ENCODE results near the gene PCSK4. TPM values are rescaled to one million over a fixed set of nuclear protein-coding genes. Genes with fewer than 3 reads are reported as not detected.

The PCSK4 gene
- total and polyA plus RNA-seq, 2 of the 13 experiments (the other 11 are each of a cell fraction or from before 2014, with no cell fraction given), result 2.0 to 2.7 TPM

GRCh38 chr19:1438035-1438932, 51.9 kb downstream of the PCSK4 start, which contains the start of gene RPS15 (continued):
- TF ChIP-seq MZF1 (CRISPR knock-in tag; IDR thresholded peaks at IDR 0.05; ENCODE audit: borderline replicate concordance) (0 out of 2 replicates have a peak, but pooled peaks have one; percentile 67), ELK4 (CRISPR knock-in tag; IDR thresholded peaks at IDR 0.05; ENCODE audit: borderline replicate concordance) (peak; percentile 83; the same call in 1 of the 2 replicates), LBX2 (CRISPR knock-in tag; IDR thresholded peaks at IDR 0.05; ENCODE audit: borderline replicate concordance) (peak; percentile 61; the same call in 1 of the 2 replicates), TOE1 (CRISPR knock-in tag; IDR thresholded peaks at IDR 0.05) (no peak), THYN1 (CRISPR knock-in tag; IDR thresholded peaks at IDR 0.05; ENCODE audit: borderline replicate concordance, low read depth) (no peak), HOXA7 (CRISPR knock-in tag; IDR thresholded peaks at IDR 0.05) (peak; percentile 94; the same call in 1 of the 2 replicates), ZNF329 (CRISPR knock-in tag; IDR thresholded peaks at IDR 0.05; ENCODE audit: low read depth) (no peak), ZNF574 (CRISPR knock-in tag; IDR thresholded peaks at IDR 0.05) (peak; percentile 100), PRDM4 (CRISPR knock-in tag; IDR thresholded peaks at IDR 0.05; ENCODE audit: borderline replicate concordance) (no peak; the same call in 1 of the 2 replicates), ZSCAN5A (CRISPR knock-in tag; IDR thresholded peaks at IDR 0.05; ENCODE audit: borderline replicate concordance) (peak; percentile 92), NCOA1 (CRISPR knock-in tag; IDR thresholded peaks at IDR 0.05) (no peak), ZNF235 (CRISPR knock-in tag; IDR thresholded peaks at IDR 0.05; ENCODE audit: borderline replicate concordance) (peak; percentile 98), MTA1 (CRISPR knock-in tag; IDR thresholded peaks at IDR 0.05; ENCODE audit: borderline replicate concordance) (peak; percentile 81), YEATS2 (CRISPR knock-in tag; IDR thresholded peaks at IDR 0.05; ENCODE audit: borderline replicate concordance) (peak; percentile 100), HES4 (CRISPR knock-in tag; IDR thresholded peaks at IDR 0.05; ENCODE audit: borderline replicate concordance) (peak; percentile 91), ZNF383 (CRISPR knock-in tag; IDR thresholded peaks at IDR 0.05; ENCODE audit: borderline replicate concordance) (0 out of 2 replicates have a peak, but pooled peaks have one; percentile 83), ZFP36 (IDR thresholded peaks at IDR 0.05; ENCODE audit: borderline replicate concordance, low read depth, low read length, partially characterized antibody) (no peak), ZMAT5 (CRISPR knock-in tag; IDR thresholded peaks at IDR 0.05; ENCODE audit: borderline replicate concordance, low read depth) (no peak)

All from HepG2 (cell line).